NCI-H460 (cell line): ENCODE data around the gene LTBP2. TPM values are rescaled to one million over a fixed set of nuclear protein-coding genes. Genes with fewer than 3 reads are reported as not detected.
A peak's percentile ranks its signal among the peaks of the same experiment; 100 is the strongest.

Experiments
- DNase-seq: peaks from one replicate; pipeline ENCODE4 v3.0.0-alpha.2; 2016; ENCODE audit warnings: low read depth; ENCODE audit errors: extremely low read depth
- total RNA-seq: library from RNA; depleted of rRNA; stranded (reverse); fragments of >200 nt; shearing (Covaris generic); gene quantifications from 2 replicates; pipeline ENCODE4 v1.2.3, GENCODE V29; 2014

LTBP2 gene
- total RNA-seq, 1 experiment from 2014 or later: 0.79 TPM

DNA sequence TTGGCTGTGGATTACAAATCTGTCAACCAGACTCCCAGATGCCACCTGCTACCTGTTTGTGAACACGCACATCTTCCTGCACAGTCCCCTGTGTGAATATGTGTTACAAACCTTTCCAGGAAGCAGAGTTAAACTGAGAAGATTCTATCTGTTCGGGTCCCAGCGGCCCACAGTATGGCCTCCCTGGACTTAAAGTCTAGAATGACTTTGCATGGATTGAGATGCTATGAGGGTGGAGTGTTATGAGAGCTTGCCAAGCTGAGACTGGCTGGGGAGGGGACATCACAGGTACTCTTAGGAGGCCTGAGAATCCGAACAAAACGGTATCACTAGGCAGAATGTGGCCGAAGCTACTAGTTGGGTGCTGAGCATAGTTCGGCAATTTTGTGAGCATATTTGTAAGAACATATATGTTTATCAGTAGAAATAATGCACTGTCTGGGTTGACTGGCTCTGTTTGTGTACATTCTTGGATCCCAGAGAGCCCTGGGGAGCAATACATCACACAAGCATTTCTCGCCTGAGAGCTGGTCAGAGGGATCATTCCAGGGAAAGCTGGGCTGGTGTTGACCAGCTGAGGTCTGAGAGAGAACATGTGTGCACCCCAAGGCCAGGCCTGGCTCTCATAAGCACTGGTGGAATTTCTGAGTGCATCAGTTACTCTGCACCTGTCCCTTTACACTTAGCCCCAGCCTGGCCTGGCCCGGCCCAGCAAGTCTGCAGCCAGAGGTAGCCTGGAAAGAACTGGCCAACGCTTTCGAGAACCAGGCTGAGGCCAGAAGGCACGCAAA, 29.8 kb upstream of the LTBP2 start:
- no peak for DNase-seq

DNA sequence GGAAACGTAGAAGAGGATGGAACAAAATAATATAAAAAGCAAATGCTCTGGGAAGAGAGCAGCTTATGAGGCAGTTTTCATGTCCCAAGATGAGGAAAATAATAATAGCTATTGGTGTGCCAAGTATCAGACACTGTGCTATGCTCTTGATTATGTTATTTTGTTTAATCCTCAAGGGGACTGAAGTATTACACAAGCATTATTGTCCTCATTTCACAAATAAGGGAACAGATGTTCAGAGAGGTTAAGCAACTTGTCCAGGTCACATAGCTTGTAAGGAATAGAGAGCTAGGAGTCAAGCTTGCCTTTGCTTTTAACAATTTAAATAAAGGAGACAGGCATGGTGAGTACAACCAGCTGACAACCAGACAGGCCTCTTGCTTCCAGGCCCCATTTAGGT, 26.9 kb upstream of the LTBP2 start:
- DNase-seq: no peak

DNA sequence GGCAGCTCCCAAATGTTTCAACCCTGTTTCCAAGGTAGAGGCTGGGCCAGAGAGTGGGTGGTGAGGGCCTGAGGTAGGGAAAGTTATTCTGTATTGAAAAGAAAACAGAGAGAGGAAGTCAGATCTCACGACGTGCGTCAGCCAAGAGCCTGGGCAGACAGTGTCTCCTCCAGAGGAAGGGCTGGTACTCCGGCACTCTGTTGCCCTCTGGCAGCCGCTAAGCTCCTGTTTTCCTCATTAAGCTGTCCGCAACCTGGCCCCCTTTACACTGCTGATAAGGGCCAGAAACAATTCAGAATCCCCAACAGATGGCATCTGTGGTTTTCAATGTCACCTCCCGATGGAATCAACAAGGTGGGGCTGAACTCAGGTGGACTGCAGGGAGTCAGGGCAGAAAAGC, 26.0 kb upstream of the LTBP2 start:
- no peak for DNase-seq

DNA sequence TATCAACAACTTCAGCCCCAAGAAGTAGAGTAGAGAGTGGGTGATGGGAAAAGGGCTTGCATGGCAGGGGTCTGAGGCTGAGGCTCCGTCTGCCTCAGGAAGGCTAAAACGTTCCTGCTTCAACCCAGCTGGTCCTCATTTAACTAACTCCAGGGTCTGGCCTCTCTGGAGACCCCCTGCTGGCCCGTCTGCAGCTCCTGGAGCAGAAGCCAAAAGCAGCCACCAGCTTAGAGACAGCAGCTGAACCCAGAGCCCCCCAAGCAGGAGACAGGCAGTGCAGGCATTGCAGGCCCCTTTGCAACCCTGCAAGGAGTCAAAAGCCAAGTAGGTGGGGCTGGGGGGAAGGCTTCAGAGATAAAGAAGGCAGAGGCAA, 25.1 kb upstream of the LTBP2 start:
- no peak for DNase-seq

DNA sequence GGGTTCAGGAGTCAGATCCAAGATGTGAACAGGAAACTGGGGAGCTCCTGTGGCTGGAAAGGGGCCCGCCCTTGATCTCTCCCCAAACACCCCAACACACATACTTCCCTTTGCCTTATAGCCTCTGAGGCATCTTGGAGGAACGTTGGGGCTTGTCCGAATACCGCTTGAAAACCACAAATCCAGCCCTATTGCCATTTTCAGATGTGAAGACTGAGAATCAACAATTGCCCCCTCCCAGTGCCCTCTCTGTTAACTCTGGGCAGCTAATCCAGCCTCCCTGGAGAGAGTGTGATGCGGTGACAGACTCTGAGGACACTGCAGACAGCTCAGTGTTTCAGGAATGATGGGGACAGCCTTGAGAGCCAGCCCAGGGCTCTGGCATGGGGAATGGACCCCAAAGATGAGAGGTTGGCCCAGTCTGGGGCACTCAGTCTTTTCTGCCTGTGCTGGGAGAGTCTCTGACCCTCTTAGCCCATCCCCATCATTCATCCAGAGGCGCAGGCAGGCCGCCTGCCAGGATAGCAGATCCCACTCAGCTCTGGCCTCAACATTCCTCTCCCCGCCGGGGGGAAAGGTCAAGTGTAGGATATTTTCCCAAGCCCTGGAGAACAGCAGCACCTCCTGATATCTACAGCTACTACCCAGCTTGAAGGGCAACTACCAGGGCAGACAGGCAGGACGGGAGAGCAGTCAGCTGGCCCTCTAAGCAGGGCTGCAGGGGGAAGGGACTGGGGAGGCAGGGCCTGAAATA, 24.6 kb upstream of the LTBP2 start:
- DNase-seq: no peak

DNA sequence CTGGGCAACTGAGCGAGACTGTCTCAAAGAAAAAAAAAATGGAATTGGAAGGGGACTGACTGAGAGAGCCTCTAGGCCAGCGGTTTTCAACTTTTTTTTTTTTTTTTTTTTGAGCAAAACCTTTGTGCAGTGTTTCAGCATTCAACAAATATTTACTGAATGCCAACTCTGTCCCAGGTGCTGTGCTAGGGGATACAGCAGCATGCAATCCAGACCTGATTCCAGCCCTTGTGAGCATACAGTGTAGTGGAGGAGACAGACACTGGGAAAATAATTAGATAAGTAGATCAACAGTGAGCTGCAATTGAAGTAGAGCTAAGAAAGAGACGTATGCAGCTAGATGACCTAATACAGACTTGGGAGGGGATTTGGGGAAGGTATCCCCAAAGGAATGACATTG, 23.8 kb upstream of the LTBP2 start:
- DNase-seq: no peak

DNA sequence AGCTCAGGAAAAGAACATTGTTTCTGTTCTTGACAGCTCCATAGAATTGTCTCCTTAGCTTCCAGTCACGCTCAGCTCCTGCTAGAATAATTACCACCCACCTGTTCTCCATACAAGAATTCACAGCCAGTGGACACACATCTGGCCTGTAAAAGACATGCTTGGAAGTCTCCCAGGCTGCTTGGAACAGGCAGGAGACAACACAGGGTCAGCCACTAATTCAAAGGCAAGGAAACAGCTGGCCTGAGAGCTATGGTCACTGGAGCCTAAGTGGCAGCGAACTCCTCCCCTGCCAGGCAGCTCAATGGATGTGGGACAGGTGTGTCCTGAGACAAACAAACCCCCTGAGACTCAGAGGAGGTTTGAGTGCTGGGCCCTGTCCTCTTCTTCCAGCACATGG, 22.9 kb upstream of the LTBP2 start:
- DNase-seq: no peak

DNA sequence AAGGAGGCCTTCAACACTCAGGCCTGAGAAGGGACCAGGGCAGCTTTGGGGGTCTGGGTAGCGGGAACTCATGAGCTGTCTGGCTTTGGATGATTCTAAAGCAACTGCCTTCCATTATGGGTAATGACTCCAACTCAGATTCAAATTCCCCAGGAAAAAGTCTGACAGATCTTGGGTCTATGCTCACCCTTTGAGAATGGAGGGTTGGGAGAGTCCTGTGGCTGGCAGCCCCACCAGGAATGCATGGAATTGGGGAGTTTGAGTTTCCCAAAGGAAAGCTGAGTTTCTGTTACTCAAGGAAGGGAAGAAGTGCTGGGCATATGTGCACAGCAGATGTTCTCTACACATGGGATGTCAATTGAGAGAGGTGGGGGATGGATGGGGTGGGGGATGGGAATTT, 22.4 kb upstream of the LTBP2 start:
- DNase-seq: no peak

DNA sequence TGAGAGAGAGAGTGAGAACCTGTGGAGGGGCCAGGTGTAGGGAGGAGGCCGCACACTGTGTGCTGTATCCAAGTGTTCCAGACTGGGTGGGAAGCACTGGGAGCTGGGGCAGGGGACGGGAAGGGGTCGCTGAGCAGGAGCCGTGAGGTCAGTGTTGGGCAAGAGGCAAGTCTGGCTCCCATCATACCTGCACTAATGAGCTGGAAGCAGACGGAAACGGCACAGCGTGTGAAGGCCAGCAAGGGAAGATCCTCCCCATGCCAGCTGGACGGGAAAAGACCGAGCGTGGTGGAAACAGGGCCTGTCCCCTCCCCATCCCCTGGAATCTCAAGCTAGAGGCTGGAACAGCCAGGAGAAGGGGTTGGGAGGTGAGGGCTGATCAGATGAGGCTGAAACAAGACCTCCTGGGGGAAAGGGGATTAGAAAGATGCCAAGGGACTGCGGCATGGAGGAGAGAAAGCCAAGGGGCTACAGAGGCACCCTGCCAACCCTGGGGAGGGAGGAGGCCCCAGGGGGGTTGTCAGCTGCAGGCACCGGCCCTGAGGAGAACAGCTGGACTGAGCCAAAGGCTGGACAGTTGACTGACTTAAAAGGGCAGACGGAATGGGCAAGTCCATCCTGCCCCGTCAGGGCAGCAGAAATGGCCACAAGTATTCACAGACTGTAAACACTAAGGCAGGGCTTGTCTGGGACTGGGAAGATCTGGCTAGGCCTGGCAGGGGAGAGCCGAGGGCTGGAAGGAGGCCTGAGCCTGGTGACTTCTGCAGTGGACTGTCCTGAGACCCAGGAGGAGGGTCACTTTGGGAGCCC, 19.0 kb upstream of the LTBP2 start:
- no peak for DNase-seq

DNA sequence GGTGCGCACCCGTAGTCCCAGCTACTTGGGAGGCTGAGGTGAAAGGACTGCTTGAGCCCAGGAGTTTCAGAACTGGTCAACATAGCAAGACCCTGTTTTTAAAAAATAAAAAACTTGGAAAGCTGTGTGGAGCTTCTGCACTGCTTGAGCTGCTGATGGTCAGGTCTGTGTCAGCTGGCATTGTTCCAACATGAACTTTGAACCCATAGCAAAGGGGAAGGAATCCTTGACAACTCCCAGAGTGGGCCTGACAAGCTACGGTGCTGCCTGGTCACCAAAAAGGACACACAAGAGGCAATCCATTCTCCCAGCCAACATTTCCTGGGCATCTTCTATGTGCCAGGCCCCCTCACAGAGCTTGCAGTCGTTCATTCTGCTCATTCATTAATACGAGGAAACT, 16.4 kb upstream of the LTBP2 start:
- DNase-seq: no peak

DNA sequence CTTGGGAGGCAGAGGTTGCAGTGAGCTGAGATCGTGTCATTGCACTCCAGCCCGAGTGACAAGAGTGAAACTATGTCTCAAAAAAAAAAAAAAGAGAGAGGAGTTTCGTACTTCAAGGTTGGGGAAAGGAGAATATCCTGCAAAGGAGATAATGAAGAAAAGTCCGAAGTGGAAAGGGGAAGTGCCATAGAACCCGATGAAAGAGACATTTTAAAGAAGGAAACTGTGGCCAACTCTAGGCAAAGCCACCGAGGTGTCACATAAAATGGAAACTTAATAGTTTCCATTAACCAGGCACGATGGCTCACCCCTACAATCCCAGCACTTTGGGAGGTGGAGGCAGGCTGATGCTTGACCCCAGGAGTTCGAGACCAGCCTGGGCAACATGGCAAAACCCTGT, 15.0 kb upstream of the LTBP2 start:
- DNase-seq: no peak

DNA sequence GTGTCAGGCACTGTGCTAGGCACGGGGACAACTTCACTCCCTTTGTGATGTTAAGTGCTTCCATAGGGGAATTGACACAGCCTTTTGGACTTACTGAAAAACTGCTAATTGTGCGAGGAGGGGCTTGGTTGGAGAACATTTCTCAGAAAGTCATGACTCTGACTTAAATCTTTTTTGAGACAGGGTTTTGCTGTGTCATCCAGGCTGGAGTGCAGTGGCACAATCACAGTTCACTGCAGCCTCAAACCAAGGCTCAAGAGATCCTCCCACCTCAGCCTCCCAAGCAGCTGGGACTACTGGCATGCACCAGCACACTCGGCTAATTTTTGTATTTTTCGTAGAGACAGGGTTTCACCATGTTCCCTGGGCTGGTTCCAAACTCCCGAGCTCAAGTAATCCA, 10.2 kb upstream of the LTBP2 start:
- DNase-seq: no peak

DNA sequence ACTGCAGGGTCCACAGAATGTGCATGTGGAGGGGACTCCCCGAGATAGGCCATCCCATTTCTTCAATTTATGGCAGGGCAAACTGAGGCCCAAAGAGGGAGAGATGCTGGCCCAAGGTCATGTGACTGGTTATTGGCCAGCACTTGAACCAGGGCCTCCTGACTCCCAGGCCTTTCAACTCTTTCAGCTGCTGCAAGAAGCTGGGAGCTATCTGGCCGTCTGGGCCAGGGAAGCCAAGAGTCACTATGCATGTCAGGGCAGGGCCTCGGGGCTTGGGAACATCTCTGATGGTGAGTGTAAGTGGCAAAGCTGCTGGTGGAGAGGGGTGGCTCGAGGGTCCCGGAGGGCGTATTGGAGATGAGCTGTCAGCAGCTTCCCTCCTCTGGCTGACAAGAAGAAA, 9.5 kb upstream of the LTBP2 start:
- DNase-seq: no peak

DNA sequence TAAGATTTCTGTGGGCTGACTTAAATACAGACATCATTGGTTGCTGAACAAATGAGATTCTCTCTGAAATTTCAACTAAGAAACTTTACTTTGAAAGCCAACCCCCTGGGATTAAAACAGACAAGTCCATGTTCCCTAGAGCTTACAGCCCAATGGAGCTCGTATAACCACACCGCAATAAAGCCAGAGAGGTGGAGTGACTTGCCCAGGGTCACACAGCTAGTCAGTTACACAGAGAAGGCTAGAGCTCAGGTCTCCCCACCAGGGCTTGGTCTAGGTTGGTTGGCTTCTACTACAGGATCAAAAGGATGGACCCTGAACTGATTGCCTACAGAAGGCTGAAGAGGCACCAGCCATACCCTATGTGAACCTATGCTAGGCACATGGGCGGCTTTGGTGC, 8.9 kb upstream of the LTBP2 start:
- DNase-seq: no peak

DNA sequence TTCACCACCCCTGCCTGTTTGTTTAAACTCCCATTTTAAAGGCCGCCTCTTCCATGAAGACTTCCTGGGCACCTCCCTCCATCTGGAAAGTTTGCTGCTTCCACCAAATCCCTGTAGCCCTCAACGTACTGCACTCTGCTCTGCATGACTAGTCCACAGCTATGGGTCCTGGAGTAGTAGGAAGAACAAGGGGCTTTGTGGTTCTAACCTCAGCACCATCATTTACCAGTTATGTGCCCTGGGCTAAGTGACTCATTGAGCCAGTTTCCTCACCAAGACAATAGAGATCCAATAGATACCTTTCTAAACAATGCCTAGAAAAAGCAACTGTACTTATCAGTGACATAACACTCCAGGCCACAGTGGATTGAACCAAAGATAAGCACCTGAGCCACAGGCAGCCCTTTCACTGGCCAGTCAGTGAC, 8.5 kb upstream of the LTBP2 start:
- no peak for DNase-seq

DNA sequence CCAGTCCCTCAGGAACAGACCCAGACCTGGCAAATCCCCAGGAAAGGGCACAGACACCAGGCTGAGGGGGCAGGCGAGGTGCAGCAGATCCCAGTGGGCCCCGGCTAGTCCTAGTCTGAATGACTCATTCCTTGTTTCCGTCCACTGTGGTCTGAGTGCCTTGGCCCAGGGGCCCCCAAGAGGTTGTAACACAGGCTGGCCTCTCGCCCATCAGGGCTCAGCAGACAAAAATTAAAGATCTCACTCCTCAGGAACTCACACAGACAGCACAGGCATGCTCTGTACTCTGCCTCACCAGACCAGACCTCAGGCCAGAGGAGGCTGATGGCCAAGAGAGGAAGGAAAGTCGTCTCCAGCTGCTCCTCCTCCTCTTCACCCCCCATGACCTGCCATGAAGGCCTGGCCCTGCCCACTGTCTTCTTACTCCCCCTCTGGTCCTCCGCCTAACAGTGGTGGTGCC, 7.7 kb upstream of the LTBP2 start:
- no peak for DNase-seq

DNA sequence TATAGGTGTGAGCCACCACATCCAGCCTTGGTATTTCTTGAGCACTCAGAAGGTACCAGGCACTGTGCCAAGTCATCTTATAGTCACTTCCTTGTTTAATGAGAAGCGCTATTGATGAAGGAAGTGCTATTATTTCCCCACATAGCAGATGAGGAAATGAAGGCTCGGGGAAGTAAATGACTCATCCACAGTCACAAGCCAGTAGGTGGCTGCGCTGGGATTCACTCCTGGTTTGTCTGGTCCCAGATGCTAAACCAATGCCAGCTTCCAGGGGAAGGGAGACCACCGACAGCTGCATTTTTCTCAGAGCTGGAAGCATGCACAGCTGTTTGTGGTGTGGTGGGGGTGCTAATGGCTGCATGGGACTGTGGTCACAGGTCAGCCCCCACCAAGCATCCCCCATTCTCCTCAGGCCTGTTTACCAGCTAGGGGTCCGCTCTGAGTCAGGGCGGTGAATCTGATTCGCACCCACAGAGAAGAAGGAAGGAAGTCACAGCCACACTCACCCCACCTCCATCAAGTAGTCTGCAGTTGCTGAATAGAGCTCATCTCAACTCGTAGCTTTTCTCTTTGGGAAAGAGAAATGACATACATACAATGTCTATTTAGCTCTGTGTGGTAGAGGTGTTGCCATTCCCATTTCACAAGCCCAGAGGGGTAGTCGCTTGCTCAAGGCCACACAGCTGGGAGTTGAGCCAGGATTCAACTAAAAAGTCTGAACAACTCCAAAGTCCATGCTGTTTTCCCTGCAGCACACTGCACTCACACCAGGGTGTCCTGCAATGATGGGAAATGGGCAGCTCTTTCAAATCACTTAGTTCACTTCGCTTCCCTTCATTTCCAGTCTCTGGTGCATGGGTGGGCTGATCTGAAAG, 6.3 kb upstream of the LTBP2 start:
- DNase-seq: peak; percentile 33

DNA sequence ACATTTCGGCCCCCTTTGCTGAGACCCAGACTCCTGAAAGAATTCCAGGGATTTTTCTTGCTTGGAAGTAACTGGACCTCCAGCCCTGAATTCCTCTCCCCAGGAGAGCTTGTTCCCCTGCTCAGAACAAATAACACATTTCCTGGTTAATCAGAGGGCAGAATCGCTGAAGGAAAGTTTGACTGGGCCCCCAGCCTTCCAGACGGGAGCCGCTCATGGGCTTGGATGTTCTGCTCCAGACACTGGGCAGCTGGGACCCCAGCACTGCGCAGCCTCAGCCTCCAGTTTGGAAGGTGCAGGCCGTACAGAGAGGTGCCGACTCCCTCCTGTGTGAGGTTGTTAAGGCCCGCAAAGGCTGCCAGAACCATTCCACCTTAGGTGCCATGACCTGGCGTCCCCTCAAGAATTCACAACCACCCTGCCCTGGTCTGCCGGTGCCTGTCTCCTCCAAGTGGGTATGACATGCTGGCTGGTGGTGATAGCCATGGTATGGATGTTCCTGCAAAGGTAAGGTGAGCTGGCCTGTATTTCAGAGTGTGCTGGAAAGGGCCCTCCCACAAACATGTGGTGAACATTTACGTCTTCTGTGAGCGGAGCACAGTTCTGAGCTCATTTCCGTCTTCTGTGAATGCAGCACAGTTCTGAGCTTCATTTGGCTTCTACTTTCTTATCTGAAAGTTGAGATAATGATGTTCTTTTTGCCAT, 5.1 kb upstream of the LTBP2 start:
- no peak for DNase-seq

DNA sequence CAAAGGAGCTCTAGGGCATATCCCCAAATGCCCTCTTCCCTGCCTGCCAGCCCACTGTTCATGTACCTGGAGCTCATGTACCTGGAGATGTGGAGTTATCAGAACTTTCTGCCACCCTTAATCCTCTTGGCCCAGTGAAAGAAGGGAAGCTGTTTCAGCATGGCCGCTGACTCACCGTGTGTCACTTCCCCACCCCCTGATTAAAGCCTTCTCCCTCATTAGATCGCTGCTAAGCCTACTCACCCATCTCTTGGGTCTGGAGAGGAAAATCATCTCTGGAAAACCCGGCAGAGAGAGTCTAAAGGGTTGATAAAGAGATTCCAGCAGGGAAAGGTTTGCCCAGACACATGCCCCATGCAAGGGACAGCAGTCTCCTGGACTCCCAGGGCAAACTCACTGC, 4.5 kb upstream of the LTBP2 start:
- DNase-seq: peak; percentile 36

DNA sequence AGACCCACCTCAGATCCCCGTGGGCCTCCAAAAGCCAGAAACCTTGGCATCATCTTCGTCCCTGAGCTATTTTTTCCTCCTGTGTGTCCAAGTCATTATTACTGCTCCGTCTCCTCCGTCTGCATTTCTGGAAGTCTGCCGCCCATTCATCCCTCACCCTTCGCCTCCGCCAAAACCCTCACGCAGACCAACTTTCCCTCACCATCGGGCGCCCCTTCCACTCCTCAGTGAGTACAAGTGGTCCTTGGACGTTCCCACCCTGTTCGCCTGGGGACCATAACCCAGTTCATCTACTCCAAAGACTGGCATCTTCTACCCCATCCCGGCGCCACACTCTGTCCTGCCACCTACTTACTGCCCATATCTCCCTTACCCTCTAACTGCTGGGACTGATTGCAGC, 3.7 kb upstream of the LTBP2 start:
- no peak for DNase-seq
